H1 (cell line): Measurements from ENCODE around the gene MSANTD7. TPM values are rescaled to one million over a fixed set of nuclear protein-coding genes. Genes with fewer than 3 reads are reported as not detected.

Experiments used
- CHD7 ChIP-seq: fragments of 300-600 bp; sonication (generic); IDR thresholded peaks from 2 replicates; pipeline ENCODE4 v1.7.1; 2012; ENCODE audit warnings: low read length, moderate library complexity, mild to moderate bottlenecking, inconsistent platforms; ENCODE audit not compliant: insufficient replicate concordance
- HDAC2 ChIP-seq, 2 experiments: fragments of 300-600 bp in 1 of 2; sonication (generic) in 1 of 2; IDR thresholded peaks; 2 replicates each; pipeline ENCODE4 v1.6.1; 2011 to 2012; ENCODE audit warnings: low read depth in 2 of 2, low read length in 2 of 2, mild to moderate bottlenecking in 2 of 2, moderate library complexity in 2 of 2, borderline replicate concordance in 1 of 2, inconsistent platforms in 1 of 2
- SIRT6 ChIP-seq: IDR thresholded peaks from one replicate; pipeline ENCODE4 v1.7.1; 2012; ENCODE audit warnings: low read length, inconsistent platforms
- TAF7 ChIP-seq: optimal IDR thresholded peaks from 2 replicates; pipeline ENCODE3; 2011; ENCODE audit warnings: low read depth, mild to moderate bottlenecking, inconsistent platforms, low read length, moderate library complexity, borderline replicate concordance
- TCF12 ChIP-seq: IDR thresholded peaks from 2 replicates; pipeline ENCODE4 v1.6.1; 2011; ENCODE audit warnings: low read depth, mild to moderate bottlenecking, low read length
- ZNF274 ChIP-seq: IDR thresholded peaks from 2 replicates; pipeline ENCODE4 v1.7.0; 2012; ENCODE audit warnings: low read length, borderline replicate concordance; ENCODE audit errors: extremely low read depth
- polyA plus RNA-seq, 7 experiments: library from polyadenylated mRNA; depleted of rRNA in 3 of 7; stranded (reverse) in 5 of 7; unstranded in 2 of 7; fragments of >200 nt in 5 of 7; fragments of 200-250 nt in 2 of 7; gene quantifications; 1 replicate in 5 of 7; 2 replicates in 1 of 7; 4 replicates in 1 of 7; pipeline versions ENCODE4 v1.2.1 to v1.2.3, GENCODE V29; 2011 to 2013; ENCODE audit warnings: missing spikeins in 2 of 7, mixed read lengths in 2 of 7
- total RNA-seq: library from RNA; stranded (reverse); fragmentation: NEBNext Ultra II Directional; extraction: Animal tissue kit (Norgen Biotek cat#: 25700); gene quantifications from 2 replicates; pipeline ENCODE4 v1.2.1, GENCODE V29; 2021

The MSANTD7 gene
- total and polyA plus RNA-seq, 2 of the 8 experiments (the other 6 are each of a cell fraction or from before 2014, with no cell fraction given) = 5.0 to 15.2 TPM

- no peak for TF ChIP-seq TCF12
- TF ChIP-seq TAF7 = no peak
- no peak for TF ChIP-seq CHD7
- no peak for TF ChIP-seq HDAC2 (IDR thresholded peaks at IDR 0.05; ENCODE audit: borderline replicate concordance in 1 of 2, low read depth in 2 of 2, low read length in 2 of 2)
- TF ChIP-seq ZNF274 = no peak
- no peak for TF ChIP-seq SIRT6
These were observed 38.7 kb downstream of the MSANTD7 start (continued) for GRCh38 chr10:14876764-14877163.
